HepG2 (cell line): ENCODE results near the gene PARP11. TPM values are rescaled to one million over a fixed set of nuclear protein-coding genes. Genes with fewer than 3 reads are reported as not detected.
A peak's percentile ranks its signal among the peaks of the same experiment; 100 is the strongest.

ENCODE experiments used
- FLYWCH1 ChIP-seq: sonication (generic); formaldehyde crosslinking; IDR thresholded peaks from 2 replicates; pipeline ENCODE4 v1.8.1; 2023; ENCODE audit warnings: mild to moderate bottlenecking, missing genetic modification reagents
- FOSL1 ChIP-seq: sonication (generic); formaldehyde crosslinking; IDR thresholded peaks from 2 replicates; pipeline ENCODE4 v1.9.0; 2021; ENCODE audit warnings: missing genetic modification reagents, borderline replicate concordance
- FOSL2 ChIP-seq: sonication (generic); formaldehyde crosslinking; IDR thresholded peaks from 2 replicates; pipeline ENCODE4 v1.4.0; 2020; ENCODE audit warnings: missing genetic modification reagents
- FOXO1 ChIP-seq: sonication (generic); formaldehyde crosslinking; IDR thresholded peaks from 2 replicates; pipeline ENCODE4 v1.4.0; 2020; ENCODE audit warnings: missing genetic modification reagents
- GABPA ChIP-seq, 2 experiments: IDR thresholded peaks; 2 replicates each; pipeline ENCODE4 v1.6.1; 2011 to 2016; ENCODE audit warnings: low read depth in 2 of 2, low read length in 1 of 2, missing biosample characterization in 1 of 2, missing genetic modification characterization in 1 of 2
- HOXA9 ChIP-seq: sonication (generic); formaldehyde crosslinking; IDR thresholded peaks from 2 replicates; pipeline ENCODE4 v1.8.1; 2022; ENCODE audit warnings: missing genetic modification reagents, mild to moderate bottlenecking, moderate library complexity, borderline replicate concordance
- KLF12 ChIP-seq: sonication (generic); formaldehyde crosslinking; IDR thresholded peaks from 2 replicates; pipeline ENCODE4 v1.4.0; 2020; ENCODE audit warnings: missing genetic modification reagents, borderline replicate concordance
- MEIS2 ChIP-seq: sonication (generic); formaldehyde crosslinking; IDR thresholded peaks from 2 replicates; pipeline ENCODE4 v1.9.0; 2021; ENCODE audit warnings: mild to moderate bottlenecking, missing genetic modification reagents
- MXD4 ChIP-seq: IDR thresholded peaks from 2 replicates; pipeline ENCODE4 v1.6.1; 2016; ENCODE audit warnings: mild to moderate bottlenecking, missing biosample characterization, missing genetic modification reagents
- PHF20 ChIP-seq: sonication (generic); formaldehyde crosslinking; IDR thresholded peaks from 2 replicates; pipeline ENCODE4 v1.5.0; 2020; ENCODE audit warnings: mild to moderate bottlenecking, missing genetic modification reagents
- POLR2A ChIP-seq, 2 experiments: IDR thresholded peaks; 2 replicates each; pipeline ENCODE4 v1.6.1; 2011; ENCODE audit warnings: low read depth in 2 of 2, low read length in 2 of 2, mild to moderate bottlenecking in 1 of 2, moderate library complexity in 1 of 2; ENCODE audit not compliant: insufficient read depth in 1 of 2
- XRCC5 ChIP-seq: fragments of 200-400 bp; formaldehyde crosslinking; optimal IDR thresholded peaks from 2 replicates; pipeline ENCODE3; 2017; ENCODE audit warnings: mild to moderate bottlenecking, low read length
- YEATS2 ChIP-seq: sonication (generic); formaldehyde crosslinking; IDR thresholded peaks from 2 replicates; pipeline ENCODE4 v1.4.0; 2020; ENCODE audit warnings: missing genetic modification reagents, borderline replicate concordance
- YEATS4 ChIP-seq: sonication (generic); formaldehyde crosslinking; IDR thresholded peaks from 2 replicates; pipeline ENCODE4 v1.4.0; 2020; ENCODE audit warnings: missing genetic modification reagents, borderline replicate concordance
- ZBTB7B ChIP-seq: sonication (generic); formaldehyde crosslinking; IDR thresholded peaks from 2 replicates; pipeline ENCODE4 v1.4.0; 2020; ENCODE audit warnings: missing genetic modification reagents
- ZFY ChIP-seq: sonication (generic); formaldehyde crosslinking; IDR thresholded peaks from 2 replicates; pipeline ENCODE4 v1.4.0; 2020; ENCODE audit warnings: missing genetic modification reagents
- ZNF124 ChIP-seq: sonication (generic); formaldehyde crosslinking; IDR thresholded peaks from 2 replicates; pipeline ENCODE4 v1.4.0; 2020; ENCODE audit warnings: missing genetic modification reagents
- ZNF432 ChIP-seq: sonication (generic); formaldehyde crosslinking; IDR thresholded peaks from 2 replicates; pipeline ENCODE4 v1.5.0; 2020; ENCODE audit warnings: missing genetic modification reagents, mild to moderate bottlenecking, borderline replicate concordance
- ZNF441 ChIP-seq: sonication (generic); formaldehyde crosslinking; IDR thresholded peaks from 2 replicates; pipeline ENCODE4 v1.7.0; 2021; ENCODE audit warnings: missing genetic modification reagents, borderline replicate concordance
- ZNF605 ChIP-seq: sonication (generic); formaldehyde crosslinking; IDR thresholded peaks from 2 replicates; pipeline ENCODE4 v1.8.0; 2022; ENCODE audit warnings: mild to moderate bottlenecking, missing genetic modification reagents
- ZNF703 ChIP-seq: sonication (generic); formaldehyde crosslinking; IDR thresholded peaks from 2 replicates; pipeline ENCODE4 v1.5.1; 2020; ENCODE audit warnings: missing genetic modification reagents, mild to moderate bottlenecking, moderate library complexity, borderline replicate concordance
- ZNF816 ChIP-seq: sonication (generic); formaldehyde crosslinking; IDR thresholded peaks from 2 replicates; pipeline ENCODE4 v1.8.0; 2022; ENCODE audit warnings: missing genetic modification reagents, mild to moderate bottlenecking, borderline replicate concordance
- polyA plus RNA-seq, 8 experiments: library from polyadenylated mRNA; depleted of rRNA in 3 of 8; stranded (reverse) in 7 of 8; unstranded in 1 of 8; fragments of >200 nt; fragmentation: Illumina TruSeq in 4 of 8; extraction: Trizol in 4 of 8; gene quantifications; 2 replicates each; pipeline versions ENCODE4 v1.2.1 to v1.2.3, GENCODE V29; 2011 to 2016; ENCODE audit warnings: low read depth in 4 of 8, missing spikeins in 1 of 8, mixed read lengths in 1 of 8; ENCODE audit not compliant: insufficient read depth in 1 of 8
- total RNA-seq, 5 experiments: library from RNA; depleted of rRNA; stranded (reverse); fragments of >200 nt; fragmentation: Illumina TruSeq; extraction: Trizol; gene quantifications; 2 replicates each; pipeline ENCODE4 v1.2.3, GENCODE V29; 2016; ENCODE audit warnings: low read depth in 1 of 5
- TF ChIP-seq, protein P1 (sequence below): sonication (generic); formaldehyde crosslinking; IDR thresholded peaks from 2 replicates; pipeline ENCODE4 v1.4.0; 2020; ENCODE audit warnings: missing genetic modification reagents
- TF ChIP-seq, protein P2 (sequence below): sonication (generic); formaldehyde crosslinking; IDR thresholded peaks from 2 replicates; pipeline ENCODE4 v1.5.0; 2020; ENCODE audit warnings: mild to moderate bottlenecking, low read depth, missing genetic modification reagents, borderline replicate concordance
- TF ChIP-seq, protein P3 (sequence below): conservative IDR thresholded peaks from 2 replicates; pipeline ENCODE4 v1.6.1; 2018; ENCODE audit warnings: missing genetic modification reagents
- TF ChIP-seq, protein P4 (sequence below): sonication (generic); formaldehyde crosslinking; IDR thresholded peaks from 2 replicates; pipeline ENCODE4 v1.4.0; 2020; ENCODE audit warnings: missing genetic modification reagents, borderline replicate concordance

PARP11 gene
- total and polyA plus RNA-seq, 2 of the 13 experiments (the other 11 are each of a cell fraction or from before 2014, with no cell fraction given), result 4.0 to 7.6 TPM

DNA sequence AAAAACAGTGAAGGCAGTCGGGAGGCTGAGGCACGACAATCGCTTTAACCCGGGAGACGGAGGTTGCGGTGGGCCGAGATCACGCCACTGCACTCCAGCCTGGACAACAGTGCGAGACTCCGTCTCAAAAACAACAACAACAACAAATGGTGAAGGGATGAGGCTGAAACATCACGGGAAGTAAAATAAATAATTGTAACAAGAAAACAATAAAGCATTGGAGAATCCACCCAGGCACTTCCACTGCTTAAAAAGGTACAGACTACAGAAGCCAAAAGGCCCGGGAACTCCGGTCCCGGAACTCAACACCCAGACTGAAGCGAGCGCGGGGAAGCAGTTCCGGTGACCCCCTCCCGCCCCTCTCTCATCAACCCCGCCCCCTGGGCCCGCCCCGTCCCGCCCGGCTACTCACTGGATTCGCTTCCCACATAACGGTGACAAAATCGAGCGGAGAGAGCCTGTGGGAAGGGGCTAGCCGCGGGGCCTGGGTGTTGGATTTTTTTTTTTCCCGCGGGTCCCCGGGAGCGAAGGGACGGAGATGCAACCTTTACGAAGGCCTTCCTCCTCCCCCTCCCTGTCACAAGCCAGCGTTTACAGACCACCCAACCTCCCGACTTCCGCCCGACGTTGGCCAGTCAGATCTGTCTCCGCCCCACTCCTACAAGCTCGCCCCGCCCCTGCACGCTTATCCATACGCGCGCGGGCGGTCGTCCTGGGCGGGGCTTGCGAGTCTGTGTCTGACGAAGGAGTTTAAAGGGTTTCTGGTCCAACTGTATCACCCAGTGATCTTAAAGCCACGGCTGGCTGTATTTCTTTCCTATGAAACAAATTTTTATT, at the start of gene PARP11 (continued):
- no peak for TF ChIP-seq ZNF432 (CRISPR knock-in tag)
- TF ChIP-seq YEATS2 (CRISPR knock-in tag), result peak; percentile 59; the same call in 1 of the 2 replicates
- TF ChIP-seq YEATS4 (CRISPR knock-in tag), result peak; percentile 47; the same call in 1 of the 2 replicates
- TF ChIP-seq XRCC5, result peak; percentile 46
- TF ChIP-seq FOSL1 (CRISPR knock-in tag), result no peak
- TF ChIP-seq, protein P1, sequence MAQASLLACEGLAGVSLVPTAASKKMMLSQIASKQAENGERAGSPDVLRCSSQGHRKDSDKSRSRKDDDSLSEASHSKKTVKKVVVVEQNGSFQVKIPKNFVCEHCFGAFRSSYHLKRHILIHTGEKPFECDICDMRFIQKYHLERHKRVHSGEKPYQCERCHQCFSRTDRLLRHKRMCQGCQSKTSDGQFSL (CRISPR knock-in tag), result no peak
- no peak for TF ChIP-seq FLYWCH1 (CRISPR knock-in tag)
- TF ChIP-seq PHF20 (CRISPR knock-in tag), result peak; percentile 68
- TF ChIP-seq FOXO1 (CRISPR knock-in tag), result no peak
- TF ChIP-seq KLF12 (CRISPR knock-in tag), result no peak
- TF ChIP-seq, protein P2, sequence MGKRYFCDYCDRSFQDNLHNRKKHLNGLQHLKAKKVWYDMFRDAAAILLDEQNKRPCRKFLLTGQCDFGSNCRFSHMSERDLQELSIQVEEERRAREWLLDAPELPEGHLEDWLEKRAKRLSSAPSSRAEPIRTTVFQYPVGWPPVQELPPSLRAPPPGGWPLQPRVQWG, result no peak
- no peak for TF ChIP-seq FOSL2 (CRISPR knock-in tag)
- TF ChIP-seq ZFY, result peak; percentile 75
- peak; percentile 59 to 71; a peak in 3 of 4 replicates for TF ChIP-seq POLR2A (IDR thresholded peaks at IDR 0.05; ENCODE audit: insufficient read depth in 1 of 2, low read depth in 2 of 2, low read length in 2 of 2)
- no peak for TF ChIP-seq HOXA9 (CRISPR knock-in tag)
- TF ChIP-seq GABPA (IDR thresholded peaks at IDR 0.05; ENCODE audit: low read depth, low read length), result peak; percentile 58
- peak; percentile 89 for TF ChIP-seq GABPA (CRISPR knock-in tag; IDR thresholded peaks at IDR 0.05; ENCODE audit: low read depth)
- TF ChIP-seq ZNF605 (CRISPR knock-in tag), result no peak
- TF ChIP-seq ZNF703 (CRISPR knock-in tag), result no peak
- TF ChIP-seq ZNF441 (CRISPR knock-in tag), result 0 out of 2 replicates have a peak, but pooled peaks have one; percentile 35
- TF ChIP-seq ZBTB7B (CRISPR knock-in tag), result 0 out of 2 replicates have a peak, but pooled peaks have one; percentile 6
- TF ChIP-seq, protein P3, sequence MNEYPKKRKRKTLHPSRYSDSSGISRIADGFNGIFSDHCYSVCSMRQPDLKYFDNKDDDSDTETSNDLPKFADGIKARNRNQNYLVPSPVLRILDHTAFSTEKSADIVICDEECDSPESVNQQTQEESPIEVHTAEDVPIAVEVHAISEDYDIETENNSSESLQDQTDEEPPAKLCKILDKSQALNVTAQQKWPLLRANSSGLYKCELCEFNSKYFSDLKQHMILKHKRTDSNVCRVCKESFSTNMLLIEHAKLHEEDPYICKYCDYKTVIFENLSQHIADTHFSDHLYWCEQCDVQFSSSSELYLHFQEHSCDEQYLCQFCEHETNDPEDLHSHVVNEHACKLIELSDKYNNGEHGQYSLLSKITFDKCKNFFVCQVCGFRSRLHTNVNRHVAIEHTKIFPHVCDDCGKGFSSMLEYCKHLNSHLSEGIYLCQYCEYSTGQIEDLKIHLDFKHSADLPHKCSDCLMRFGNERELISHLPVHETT (CRISPR knock-in tag), result no peak
- 0 out of 2 replicates have a peak, but pooled peaks have one; percentile 37 for TF ChIP-seq MEIS2 (CRISPR knock-in tag)
- TF ChIP-seq, protein P4, sequence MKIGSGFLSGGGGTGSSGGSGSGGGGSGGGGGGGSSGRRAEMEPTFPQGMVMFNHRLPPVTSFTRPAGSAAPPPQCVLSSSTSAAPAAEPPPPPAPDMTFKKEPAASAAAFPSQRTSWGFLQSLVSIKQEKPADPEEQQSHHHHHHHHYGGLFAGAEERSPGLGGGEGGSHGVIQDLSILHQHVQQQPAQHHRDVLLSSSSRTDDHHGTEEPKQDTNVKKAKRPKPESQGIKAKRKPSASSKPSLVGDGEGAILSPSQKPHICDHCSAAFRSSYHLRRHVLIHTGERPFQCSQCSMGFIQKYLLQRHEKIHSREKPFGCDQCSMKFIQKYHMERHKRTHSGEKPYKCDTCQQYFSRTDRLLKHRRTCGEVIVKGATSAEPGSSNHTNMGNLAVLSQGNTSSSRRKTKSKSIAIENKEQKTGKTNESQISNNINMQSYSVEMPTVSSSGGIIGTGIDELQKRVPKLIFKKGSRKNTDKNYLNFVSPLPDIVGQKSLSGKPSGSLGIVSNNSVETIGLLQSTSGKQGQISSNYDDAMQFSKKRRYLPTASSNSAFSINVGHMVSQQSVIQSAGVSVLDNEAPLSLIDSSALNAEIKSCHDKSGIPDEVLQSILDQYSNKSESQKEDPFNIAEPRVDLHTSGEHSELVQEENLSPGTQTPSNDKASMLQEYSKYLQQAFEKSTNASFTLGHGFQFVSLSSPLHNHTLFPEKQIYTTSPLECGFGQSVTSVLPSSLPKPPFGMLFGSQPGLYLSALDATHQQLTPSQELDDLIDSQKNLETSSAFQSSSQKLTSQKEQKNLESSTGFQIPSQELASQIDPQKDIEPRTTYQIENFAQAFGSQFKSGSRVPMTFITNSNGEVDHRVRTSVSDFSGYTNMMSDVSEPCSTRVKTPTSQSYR, result no peak
- TF ChIP-seq ZNF124 (CRISPR knock-in tag), result no peak
- 0 out of 2 replicates have a peak, but pooled peaks have one; percentile 19 for TF ChIP-seq ZNF816
- TF ChIP-seq MXD4, result 0 out of 2 replicates have a peak, but pooled peaks have one; percentile 47
